IPS-18a (cell line): ENCODE data around the gene LAMA2.

Experiments
- H3K27ac ChIP-seq: one replicate; pipeline ENCODE4 v1.5.1; 2013; ENCODE audit warnings: low read length
- H3K27me3 ChIP-seq: one replicate; pipeline ENCODE4 v1.6.1; 2013; ENCODE audit warnings: mild to moderate bottlenecking, low read length; ENCODE audit not compliant: control insufficient read depth, insufficient read depth
- H3K36me3 ChIP-seq: one replicate; pipeline ENCODE4 v1.6.1; 2013; ENCODE audit warnings: low read depth, low read length; ENCODE audit not compliant: control insufficient read depth
- H3K4me1 ChIP-seq: one replicate; pipeline ENCODE4 v1.6.1; 2013; ENCODE audit warnings: low read depth, low read length; ENCODE audit not compliant: control insufficient read depth
- H3K4me3 ChIP-seq: one replicate; pipeline ENCODE4 v1.5.1; 2013; ENCODE audit warnings: low read length
- H3K9ac ChIP-seq: one replicate; pipeline ENCODE4 v1.6.1; 2013; ENCODE audit warnings: mild to moderate bottlenecking, low read length, moderate library complexity
- H3K9me3 ChIP-seq: one replicate; pipeline ENCODE4 v1.6.1; 2013; ENCODE audit warnings: low read depth, low read length; ENCODE audit not compliant: control insufficient read depth

Gene LAMA2

DNA sequence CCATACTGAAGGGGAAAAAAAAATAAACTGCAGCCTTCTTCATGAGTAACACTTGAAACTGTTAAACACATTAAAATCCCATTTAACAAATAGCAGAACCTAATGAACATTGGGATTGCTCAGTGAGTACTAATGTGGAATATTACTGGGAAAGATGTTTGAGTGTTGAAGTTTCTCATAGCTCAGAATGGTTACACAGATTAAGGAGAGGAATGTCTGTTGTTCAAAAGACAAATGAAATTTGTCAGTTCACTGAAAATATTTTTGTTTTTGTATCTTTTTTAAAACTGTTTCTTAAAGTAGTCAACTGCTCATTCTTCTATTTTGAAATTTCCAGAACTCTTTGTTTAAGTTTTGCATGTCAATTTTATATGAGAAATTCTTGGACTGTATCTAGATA, 374.3 kb downstream of the LAMA2 start:
- Histone ChIP-seq H3K4me3 (no peak overlapping the region), H3K27me3 (no peaks in the 10 kb centered on the region), H3K4me1 (no peaks in the 10 kb centered on the region), H3K36me3 (no peaks in the 10 kb centered on the region), H3K9ac (no peak overlapping the region), H3K27ac (no peak overlapping the region), H3K9me3 (no peaks in the 10 kb centered on the region)

DNA sequence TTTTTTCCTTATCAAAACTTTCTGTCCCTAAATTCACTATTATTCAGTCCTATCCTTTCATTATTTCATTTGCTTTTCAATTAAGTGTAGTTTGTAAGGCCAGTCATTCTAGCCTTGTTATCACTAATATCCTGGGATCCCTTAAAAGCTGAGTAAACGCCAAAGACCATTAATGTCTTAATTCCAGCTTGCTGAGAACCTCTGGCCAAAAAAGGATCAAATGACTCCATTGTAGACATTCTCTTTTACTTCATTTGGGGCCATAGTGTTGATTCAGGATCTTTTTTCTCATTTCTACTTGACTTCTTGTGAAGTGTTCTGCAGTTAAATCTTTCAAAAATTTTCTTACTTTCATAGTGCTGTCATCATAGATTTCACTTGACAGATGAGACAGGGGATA, 379.7 kb downstream of the LAMA2 start:
- Histone ChIP-seq H3K36me3 (no peaks in the 10 kb centered on the region), H3K4me3 (no peak overlapping the region), H3K9ac (no peak overlapping the region), H3K9me3 (no peaks in the 10 kb centered on the region), H3K4me1 (no peaks in the 10 kb centered on the region), H3K27ac (no peak overlapping the region), H3K27me3 (no peaks in the 10 kb centered on the region)

DNA sequence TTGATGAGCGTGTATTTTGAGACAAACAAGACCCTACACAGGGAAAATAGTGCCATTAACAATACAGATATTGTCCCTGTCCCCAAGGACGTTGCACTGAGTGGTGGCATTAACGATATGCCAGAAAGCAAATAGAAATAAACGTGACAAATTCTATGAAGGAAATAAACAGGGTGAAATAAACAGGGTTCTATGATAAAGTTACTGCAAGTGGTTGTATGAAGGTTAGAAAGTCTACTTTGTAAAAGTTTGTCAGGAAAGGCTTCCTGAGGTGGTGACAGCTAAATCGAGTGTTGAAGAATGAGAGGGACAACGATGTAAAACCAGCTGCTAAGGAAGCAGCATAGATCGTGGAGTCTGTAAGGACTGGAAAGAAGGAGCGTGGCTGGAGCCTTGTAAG, 380.2 kb downstream of the LAMA2 start:
- no peak overlapping the region for H3K4me3 ChIP-seq
- no peak overlapping the region for H3K27ac ChIP-seq
- H3K9ac ChIP-seq, result no peak overlapping the region
- no peaks in the 10 kb centered on the region for H3K4me1 ChIP-seq
- H3K9me3 ChIP-seq, result no peaks in the 10 kb centered on the region
- no peaks in the 10 kb centered on the region for H3K27me3 ChIP-seq
- H3K36me3 ChIP-seq, result no peaks in the 10 kb centered on the region

DNA sequence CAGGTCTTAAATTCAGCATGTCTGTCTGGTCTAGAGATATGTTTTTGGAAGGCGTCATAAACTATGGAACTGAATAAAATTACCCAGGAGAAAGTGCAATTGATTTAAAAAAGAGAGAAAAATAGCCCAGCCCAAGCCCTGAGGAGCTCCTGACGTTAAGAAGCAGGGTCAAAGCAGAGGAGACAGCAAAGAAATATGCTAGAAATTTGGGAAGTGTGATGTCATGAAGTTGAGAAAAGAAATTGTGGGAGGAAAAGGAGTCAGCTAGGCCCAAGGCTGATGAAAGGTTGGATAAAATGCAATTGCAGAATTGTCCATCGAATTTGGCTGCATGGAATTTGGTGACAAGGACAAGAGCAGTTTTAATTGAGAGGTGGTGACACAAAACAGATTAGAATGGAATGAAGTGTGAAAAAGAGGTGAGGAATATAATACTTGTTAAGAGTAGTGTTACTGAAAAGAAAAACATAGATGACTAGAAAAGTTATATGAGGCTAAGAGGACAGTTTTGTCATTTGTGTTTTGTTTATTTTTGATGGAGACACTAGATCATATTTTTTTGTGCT, 381.6 kb downstream of the LAMA2 start:
- Histone ChIP-seq H3K27ac (no peak overlapping the region), H3K4me3 (no peak overlapping the region), H3K9me3 (no peaks in the 10 kb centered on the region), H3K27me3 (no peaks in the 10 kb centered on the region), H3K9ac (no peak overlapping the region), H3K4me1 (no peaks in the 10 kb centered on the region), H3K36me3 (no peaks in the 10 kb centered on the region)

DNA sequence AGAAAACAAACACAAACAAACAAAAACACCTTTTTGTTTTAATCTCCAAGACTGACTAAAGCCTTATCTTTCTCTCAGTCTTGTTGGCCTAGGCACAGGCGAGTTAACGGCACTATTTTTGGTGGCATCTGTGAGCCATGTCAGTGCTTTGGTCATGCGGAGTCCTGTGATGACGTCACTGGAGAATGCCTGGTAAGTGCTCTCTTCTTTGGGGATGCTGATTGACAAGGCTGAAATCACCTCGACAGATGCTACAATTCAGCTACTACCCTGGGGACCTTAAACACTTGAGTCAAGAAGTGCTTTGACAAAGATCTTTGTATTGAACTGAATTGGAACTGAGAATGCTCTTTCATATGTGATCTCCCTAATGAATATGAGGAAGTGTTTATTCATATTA, 384.1 kb downstream of the LAMA2 start:
- H3K4me1 ChIP-seq, result peaks cover 4% of the 10 kb centered on the region
- no peaks in the 10 kb centered on the region for H3K27me3 ChIP-seq
- H3K9ac ChIP-seq, result no peak overlapping the region
- no peak overlapping the region for H3K4me3 ChIP-seq
- no peak overlapping the region for H3K27ac ChIP-seq
- H3K36me3 ChIP-seq, result no peaks in the 10 kb centered on the region
- no peaks in the 10 kb centered on the region for H3K9me3 ChIP-seq

DNA sequence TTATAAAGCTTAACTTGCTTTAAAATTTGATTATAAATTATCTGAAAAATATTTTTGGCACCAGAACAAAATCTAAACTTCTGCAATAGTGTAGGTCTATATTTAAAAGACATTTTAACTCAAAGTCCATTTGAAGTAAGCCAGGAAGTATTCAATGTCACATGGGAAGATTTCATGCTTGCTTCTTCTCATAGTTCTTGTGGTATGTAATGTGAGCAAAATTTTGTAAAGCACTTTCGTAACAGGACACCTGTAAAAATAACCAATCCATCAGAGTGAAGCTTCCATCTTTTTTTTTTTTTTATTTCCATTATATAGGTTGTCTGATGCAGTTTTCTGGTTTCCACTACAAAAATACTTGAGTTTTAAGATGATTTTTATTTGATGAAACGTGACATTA, 386.1 kb downstream of the LAMA2 start:
- Histone ChIP-seq H3K4me1 (peaks cover 4% of the 10 kb centered on the region), H3K9me3 (no peaks in the 10 kb centered on the region), H3K9ac (no peak overlapping the region), H3K27me3 (no peaks in the 10 kb centered on the region), H3K4me3 (no peak overlapping the region), H3K36me3 (no peaks in the 10 kb centered on the region), H3K27ac (no peak overlapping the region)

DNA sequence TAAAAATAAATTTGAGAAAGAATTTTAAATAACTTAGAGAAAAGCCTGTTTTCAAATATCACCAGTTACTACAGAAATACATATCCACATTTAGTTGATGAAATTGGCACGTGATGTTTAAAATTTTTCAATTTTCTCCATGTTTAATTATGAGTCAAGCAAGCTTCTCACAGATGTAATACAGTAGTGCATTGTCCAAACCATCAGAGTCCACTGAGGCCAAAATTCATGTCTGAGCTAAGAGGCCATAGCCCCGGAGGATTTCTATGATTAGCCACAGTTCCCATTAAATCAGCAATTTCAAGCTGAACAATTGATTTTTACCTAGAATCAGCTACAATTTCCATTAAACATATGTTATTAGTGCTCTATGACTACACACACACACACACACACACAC, 387.0 kb downstream of the LAMA2 start:
- no peak overlapping the region for H3K27ac ChIP-seq

DNA sequence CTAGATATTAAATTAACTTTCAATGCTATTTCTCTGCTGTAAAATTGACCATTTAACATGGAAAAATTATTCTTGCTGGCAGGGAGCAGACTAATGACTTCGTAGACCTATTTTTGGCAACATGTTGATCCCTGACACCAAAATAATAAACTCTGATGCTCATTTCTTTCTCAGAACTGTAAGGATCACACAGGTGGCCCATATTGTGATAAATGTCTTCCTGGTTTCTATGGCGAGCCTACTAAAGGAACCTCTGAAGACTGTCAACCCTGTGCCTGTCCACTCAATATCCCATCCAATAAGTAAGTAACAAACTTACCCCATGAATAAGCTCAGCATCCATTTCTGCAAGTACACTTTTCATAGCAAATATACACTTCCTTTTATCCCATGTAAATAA, 387.5 kb downstream of the LAMA2 start:
- no peaks in the 10 kb centered on the region for H3K9me3 ChIP-seq
- H3K27ac ChIP-seq, result no peak overlapping the region
- no peak overlapping the region for H3K4me3 ChIP-seq
- H3K27me3 ChIP-seq, result no peaks in the 10 kb centered on the region
- H3K36me3 ChIP-seq, result no peaks in the 10 kb centered on the region
- no peak overlapping the region for H3K9ac ChIP-seq
- H3K4me1 ChIP-seq, result peaks cover 4% of the 10 kb centered on the region

More for the DNA sequence above, 387.0 kb downstream of the LAMA2 start:
- Histone ChIP-seq H3K9ac (no peak overlapping the region), H3K4me3 (no peak overlapping the region), H3K9me3 (no peaks in the 10 kb centered on the region), H3K27me3 (no peaks in the 10 kb centered on the region), H3K4me1 (peaks cover 4% of the 10 kb centered on the region), H3K36me3 (no peaks in the 10 kb centered on the region)

DNA sequence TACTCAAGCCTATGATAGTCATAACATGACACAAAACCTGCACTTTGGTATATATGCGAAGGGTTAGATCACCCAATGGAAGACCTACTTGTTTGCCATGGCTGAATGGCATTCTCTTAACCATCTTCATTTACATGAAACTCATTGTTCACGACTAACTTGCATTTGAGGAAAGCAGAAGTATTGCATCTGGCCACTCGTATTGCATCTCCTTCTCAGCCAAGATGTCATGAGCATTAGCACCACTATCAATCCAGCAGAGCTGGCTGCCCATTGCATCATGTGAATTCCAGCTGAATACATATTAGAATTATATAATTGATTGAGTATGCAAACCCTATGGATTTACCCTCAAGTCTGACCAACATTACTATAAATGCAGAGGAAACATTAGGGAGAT, 390.2 kb downstream of the LAMA2 start:
- H3K9ac ChIP-seq, result no peak overlapping the region
- H3K27me3 ChIP-seq, result no peaks in the 10 kb centered on the region
- peaks cover 11% of the 10 kb centered on the region for H3K4me1 ChIP-seq
- H3K9me3 ChIP-seq, result no peaks in the 10 kb centered on the region
- no peak overlapping the region for H3K27ac ChIP-seq
- H3K4me3 ChIP-seq, result no peak overlapping the region
- H3K36me3 ChIP-seq, result no peaks in the 10 kb centered on the region

DNA sequence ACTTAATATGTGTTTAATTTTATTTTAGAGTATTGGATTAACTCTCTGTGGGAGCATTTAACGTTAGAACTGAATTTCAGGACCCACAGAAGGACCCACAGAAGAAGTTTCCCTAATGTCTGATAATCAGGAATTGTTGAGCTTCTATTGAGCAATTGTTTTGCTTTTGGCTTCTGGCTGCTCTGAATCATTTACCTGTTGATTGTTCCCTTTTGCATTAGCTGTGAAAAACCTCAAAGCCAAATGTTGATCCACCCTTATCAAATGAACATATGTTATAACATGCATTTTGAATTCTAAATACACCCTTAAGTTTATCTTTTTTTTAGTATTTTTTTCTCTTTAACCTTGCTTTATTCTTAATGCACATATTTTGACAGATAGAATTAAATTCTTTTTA, 393.5 kb downstream of the LAMA2 start:
- peaks cover 7% of the 10 kb centered on the region for H3K4me1 ChIP-seq
- H3K36me3 ChIP-seq, result no peaks in the 10 kb centered on the region
- H3K9me3 ChIP-seq, result no peaks in the 10 kb centered on the region
- no peak overlapping the region for H3K9ac ChIP-seq
- no peaks in the 10 kb centered on the region for H3K27me3 ChIP-seq
- H3K4me3 ChIP-seq, result no peak overlapping the region
- no peak overlapping the region for H3K27ac ChIP-seq

DNA sequence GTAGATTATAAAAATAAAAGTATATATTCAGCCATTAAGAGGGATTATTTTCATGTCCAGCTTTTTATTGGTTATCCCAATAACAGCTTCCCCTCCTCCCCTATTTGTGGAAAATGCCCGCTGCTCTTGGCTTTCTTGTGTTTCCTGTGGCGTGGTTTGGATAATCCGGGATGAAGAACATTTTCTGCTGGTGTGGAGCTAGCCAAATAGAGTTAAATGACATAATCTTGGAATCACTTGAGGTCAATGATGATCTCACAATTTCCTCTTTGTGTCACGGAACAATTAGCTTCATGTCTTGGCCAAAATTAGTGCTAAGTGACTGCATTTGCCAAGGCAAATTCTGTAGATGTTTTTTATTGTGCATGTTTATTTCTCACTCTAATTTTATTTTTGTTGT, 394.0 kb downstream of the LAMA2 start:
- no peaks in the 10 kb centered on the region for H3K36me3 ChIP-seq
- no peak overlapping the region for H3K27ac ChIP-seq
- H3K4me3 ChIP-seq, result no peak overlapping the region
- no peak overlapping the region for H3K9ac ChIP-seq
- H3K4me1 ChIP-seq, result peaks cover 7% of the 10 kb centered on the region
- no peaks in the 10 kb centered on the region for H3K9me3 ChIP-seq
- no peaks in the 10 kb centered on the region for H3K27me3 ChIP-seq

DNA sequence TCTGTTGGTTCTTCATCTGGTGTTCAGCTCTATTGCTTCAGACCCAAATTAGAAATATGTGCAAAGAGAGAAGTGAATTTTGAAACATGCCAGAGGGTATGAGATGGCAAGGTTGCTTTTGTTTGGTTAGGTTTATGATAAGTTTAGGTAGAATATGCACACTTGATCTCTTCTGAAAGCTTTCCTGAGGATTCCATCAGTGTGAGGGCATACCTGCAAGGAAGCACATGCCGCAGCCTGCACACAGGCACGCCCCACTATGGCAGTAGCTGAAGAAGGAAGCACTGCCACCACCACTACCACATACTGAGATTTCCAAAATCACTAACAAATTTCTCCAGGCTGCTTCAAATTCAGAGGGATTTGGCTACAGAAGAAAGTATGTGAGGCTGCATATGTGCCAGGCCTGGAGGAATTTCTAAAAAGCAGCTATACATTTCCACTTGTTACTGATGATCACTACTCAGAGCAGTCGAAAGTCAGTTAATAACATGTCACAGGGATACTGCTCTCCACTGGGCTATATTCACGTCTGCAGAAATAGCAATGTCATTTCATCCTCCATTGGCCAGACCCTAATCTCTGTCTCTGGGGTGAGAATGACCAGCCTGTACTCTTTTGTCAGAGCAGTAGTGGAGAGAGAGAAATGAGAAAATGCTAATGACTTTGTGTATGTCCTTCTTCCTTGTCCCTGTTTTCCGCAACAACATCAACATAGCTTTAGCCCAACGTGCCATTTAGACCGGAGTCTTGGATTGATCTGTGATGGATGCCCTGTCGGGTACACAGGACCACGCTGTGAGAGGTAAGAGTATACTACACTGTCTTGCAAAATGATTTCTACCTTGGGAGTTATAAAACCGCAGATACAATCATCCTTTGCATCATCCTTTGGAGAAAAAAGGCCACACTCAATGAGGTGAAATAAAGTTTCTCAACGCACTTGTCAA, 396.7 kb downstream of the LAMA2 start:
- no peak overlapping the region for H3K4me3 ChIP-seq
- H3K9ac ChIP-seq, result no peak overlapping the region
- no peaks in the 10 kb centered on the region for H3K36me3 ChIP-seq

More for the DNA sequence above, 396.7 kb downstream of the LAMA2 start:
- no peaks in the 10 kb centered on the region for H3K27me3 ChIP-seq
- peaks cover 8% of the 10 kb centered on the region for H3K4me1 ChIP-seq
- H3K9me3 ChIP-seq, result no peaks in the 10 kb centered on the region
- H3K27ac ChIP-seq, result no peak overlapping the region
